ENCODE data around the gene PNPO.
A peak's percentile ranks its signal among the peaks of the same experiment; 100 is the strongest.

The PNPO gene

GRCh38 chr17:47956791-47957590, 15.6 kb downstream of the PNPO start:
- DNase-seq (ENCODE audit: low read depth): no peak
- H3K4me3 ChIP-seq (ENCODE audit: low read depth, low read length): peak overlapping the region; percentile 78
- no peak for TF ChIP-seq CTCF (IDR thresholded peaks at IDR 0.05; ENCODE audit: control insufficient read depth, extremely low read depth, insufficient read depth)

GRCh38 chr17:47957591-47958490, 16.5 kb downstream of the PNPO start, which contains the start of gene PRR15L:
Gene PRR15L, minus strand, starts transcription at chr17:47957883. Its CDS starts 4,649 bp downstream, at chr17:47953234.
- no peak for TF ChIP-seq CTCF (IDR thresholded peaks at IDR 0.05; ENCODE audit: control insufficient read depth, extremely low read depth, insufficient read depth)
- DNase-seq (ENCODE audit: low read depth): peak; percentile 86
- H3K4me3 ChIP-seq (ENCODE audit: low read depth, low read length): peak within 1 kb of the TSS; percentile 78

GRCh38 chr17:47959825-47960655, 18.7 kb downstream of the PNPO start:
- no peak overlapping the region for H3K4me3 ChIP-seq (ENCODE audit: low read depth, low read length)
- no peak for TF ChIP-seq CTCF (IDR thresholded peaks at IDR 0.05; ENCODE audit: control insufficient read depth, extremely low read depth, insufficient read depth)
- DNase-seq (ENCODE audit: low read depth): no peak

GRCh38 chr17:47961406-47961805, 20.0 kb downstream of the PNPO start:
- no peak for TF ChIP-seq CTCF (IDR thresholded peaks at IDR 0.05; ENCODE audit: control insufficient read depth, extremely low read depth, insufficient read depth)

GRCh38 chr17:47962901-47963300, 21.5 kb downstream of the PNPO start:
- no peak overlapping the region for H3K4me3 ChIP-seq (ENCODE audit: low read depth, low read length)
- DNase-seq (ENCODE audit: low read depth): no peak
- no peak for TF ChIP-seq CTCF (IDR thresholded peaks at IDR 0.05; ENCODE audit: control insufficient read depth, extremely low read depth, insufficient read depth)

More at GRCh38 chr17:47961406-47961805, 20.0 kb downstream of the PNPO start:
- DNase-seq (ENCODE audit: low read depth): no peak
- H3K4me3 ChIP-seq (ENCODE audit: low read depth, low read length): no peak overlapping the region

GRCh38 chr17:47964856-47965255, 23.5 kb downstream of the PNPO start:
- no peak for TF ChIP-seq CTCF (IDR thresholded peaks at IDR 0.05; ENCODE audit: control insufficient read depth, extremely low read depth, insufficient read depth)
- no peak for DNase-seq (ENCODE audit: low read depth)
- no peak overlapping the region for H3K4me3 ChIP-seq (ENCODE audit: low read depth, low read length)

Measured in LNCaP clone FGC (cell line).